Endothelial cell of umbilical vein (primary cell): ENCODE measurements around the gene RPRD2. TPM values are rescaled to one million over a fixed set of nuclear protein-coding genes. Genes with fewer than 3 reads are reported as not detected.
A peak's percentile ranks its signal among the peaks of the same experiment; 100 is the strongest.

Experiments
- BruUV-seq: library from RNA; stranded (reverse); fragments of 400-500 nt; replicated peaks from 2 replicates; lab custom pipeline; 2021; lab: Mats Ljungman, UMichigan
- CTCF ChIA-PET: fragments of 300-600, 350-600 bp; sonication (Branson Sonifier 250); formaldehyde crosslinking; loops from one replicate; lab custom pipeline; 2021; ENCODE audit warnings: antibody characterized with exemption, inconsistent platforms; lab: Charles Lee
- POLR2A ChIA-PET: fragments of 300-600, 350-600 bp; sonication (Branson Sonifier 250); formaldehyde crosslinking; loops from one replicate; lab custom pipeline; 2021; ENCODE audit warnings: antibody characterized with exemption, inconsistent platforms; lab: Charles Lee
- DNase-seq: peaks from one replicate; pipeline ENCODE4 v3.0.0-alpha.2; 2011; ENCODE audit warnings: low read depth, low spot score
- FAIRE-seq: peaks from 2 replicates; lab custom pipeline; 2011; peaks lifted over from hg19 to GRCh38; lab: Jason Lieb, UNC
- H2AFZ ChIP-seq: 2 replicates; pipeline ENCODE4 v1.6.0; 2012; ENCODE audit warnings: low read depth, low read length, control low read depth, inconsistent platforms
- H3K27ac ChIP-seq: 2 replicates; pipeline ENCODE4 v1.5.1; 2011; ENCODE audit warnings: low read depth, mild to moderate bottlenecking, control low read depth, low read length, moderate library complexity; ENCODE audit not compliant: insufficient read depth
- H3K27me3 ChIP-seq, 2 experiments: 2 replicates each; pipeline versions ENCODE4 v1.6.0 to v1.6.1; 2011; ENCODE audit warnings: low read length in 2 of 2, mixed read lengths in 1 of 2; ENCODE audit not compliant: control insufficient read depth in 2 of 2, insufficient read depth in 2 of 2
- H3K36me3 ChIP-seq, 2 experiments: 2 replicates in 1 of 2; 3 replicates in 1 of 2; pipeline ENCODE4 v1.5.1; 2011; ENCODE audit warnings: low read length in 2 of 2, mild to moderate bottlenecking in 1 of 2, moderate library complexity in 1 of 2; ENCODE audit not compliant: control insufficient read depth in 2 of 2, insufficient read depth in 2 of 2; ENCODE audit errors: extremely low read depth in 1 of 2
- H3K4me1 ChIP-seq: 3 replicates; pipeline ENCODE4 v1.5.1; 2011; ENCODE audit warnings: mild to moderate bottlenecking, low read length; ENCODE audit not compliant: control insufficient read depth, insufficient read depth; ENCODE audit errors: extremely low read depth
- H3K4me2 ChIP-seq: 2 replicates; pipeline ENCODE4 v1.6.1; 2011; ENCODE audit warnings: low read length, control low read depth, mixed read lengths; ENCODE audit not compliant: insufficient read depth
- H3K4me3 ChIP-seq, 3 experiments: fragments of 200-600 bp in 1 of 3; sonication (generic), shearing (Covaris generic) in 1 of 3; replicated peaks in 1 of 3; 2 replicates each; pipeline ENCODE4 v1.5.1; 2011 to 2016; ENCODE audit warnings: control low read depth in 3 of 3, low read length in 3 of 3, mild to moderate bottlenecking in 2 of 3, inconsistent platforms in 1 of 3, low read depth in 1 of 3, moderate library complexity in 1 of 3; ENCODE audit not compliant: insufficient read depth in 1 of 3
- H3K79me2 ChIP-seq: 2 replicates; pipeline ENCODE4 v1.6.0; 2012; ENCODE audit warnings: low read length, inconsistent platforms; ENCODE audit not compliant: control insufficient read depth, insufficient read depth
- H3K9ac ChIP-seq: replicated peaks from 2 replicates; pipeline ENCODE3; 2011; ENCODE audit warnings: low read length, control low read depth; ENCODE audit not compliant: insufficient read depth; ENCODE audit errors: extremely low read depth
- H3K9me1 ChIP-seq: replicated peaks from 3 replicates; pipeline ENCODE4 v1.6.0; 2011; ENCODE audit warnings: mild to moderate bottlenecking, low read length; ENCODE audit not compliant: control insufficient read depth, insufficient read depth; ENCODE audit errors: extremely low read depth
- H3K9me3 ChIP-seq: replicated peaks from 2 replicates; pipeline ENCODE4 v1.5.1; 2012; ENCODE audit warnings: low read length, inconsistent platforms; ENCODE audit not compliant: control insufficient read depth, insufficient read depth
- H4K20me1 ChIP-seq: replicated peaks from 2 replicates; pipeline ENCODE3; 2011; ENCODE audit warnings: mild to moderate bottlenecking, low read length; ENCODE audit not compliant: control insufficient read depth, insufficient read depth; ENCODE audit errors: extremely low read depth
- CTCF ChIP-seq, 2 donors: IDR thresholded peaks; 1 replicate in 1 of 2; 2 replicates in 1 of 2; pipeline ENCODE4 v1.5.1; 2011; ENCODE audit warnings: low read length in 2 of 2, mild to moderate bottlenecking in 2 of 2, moderate library complexity in 2 of 2, control low read depth in 1 of 2, inconsistent platforms in 1 of 2, low read depth in 1 of 2; ENCODE audit not compliant: insufficient read depth in 1 of 2; ENCODE audit errors: extremely low read depth in 1 of 2
- EZH2 ChIP-seq: IDR thresholded peaks from 2 replicates; pipeline ENCODE4 v1.6.1; 2012; ENCODE audit warnings: borderline replicate concordance, low read depth, mild to moderate bottlenecking, moderate library complexity, low read length, inconsistent platforms; ENCODE audit not compliant: severe bottlenecking
- FOS ChIP-seq: IDR thresholded peaks from 2 replicates; pipeline ENCODE4 v1.6.1; 2011; ENCODE audit warnings: mild to moderate bottlenecking, low read length, moderate library complexity, borderline replicate concordance; ENCODE audit not compliant: insufficient read depth
- GATA2 ChIP-seq: IDR thresholded peaks from 2 replicates; pipeline ENCODE4 v1.7.0; 2011; ENCODE audit warnings: low read depth, mild to moderate bottlenecking, moderate library complexity, mixed read lengths, low read length; ENCODE audit not compliant: insufficient read length, insufficient read depth
- JUN ChIP-seq: IDR thresholded peaks from 2 replicates; pipeline ENCODE4 v1.6.1; 2011; ENCODE audit warnings: borderline replicate concordance, low read depth; ENCODE audit not compliant: insufficient read length, insufficient read depth
- MYC ChIP-seq: IDR thresholded peaks from one replicate; pipeline ENCODE4 v1.6.1; 2011; ENCODE audit warnings: mild to moderate bottlenecking, low read depth, low read length
- POLR2A ChIP-seq: IDR thresholded peaks from 2 replicates; pipeline ENCODE4 v1.6.1; 2012; ENCODE audit warnings: low read depth, mild to moderate bottlenecking, control low read depth, low read length
- POLR2AphosphoS5 ChIP-seq: IDR thresholded peaks from 2 replicates; pipeline ENCODE4 v1.6.1; 2012; ENCODE audit warnings: low read depth, mild to moderate bottlenecking, control low read depth, low read length, moderate library complexity; ENCODE audit not compliant: insufficient read depth
- dilution Hi-C: fragments of 300-500 bp; cut with MboI; formaldehyde crosslinking; loops from one replicate; pipeline ENCODE4 v1.15.0; 2019; ENCODE audit warnings: low sequenced_read_pairs; ENCODE audit not compliant: extremely low pct_ligation_motif_present
- intact Hi-C: fragments of 100-400 bp; cut with micrococcal nuclease; formaldehyde crosslinking; loops from one replicate; pipeline ENCODE4 v1.10.0; 2022
- polyA plus RNA-seq, 4 experiments: library from polyadenylated mRNA; depleted of rRNA in 3 of 4; stranded (reverse) in 3 of 4; unstranded in 1 of 4; fragments of >200 nt; gene quantifications; 2 replicates each; pipeline versions ENCODE4 v1.2.1 to v1.2.3, GENCODE V29; 2011 to 2012; ENCODE audit warnings: missing spikeins in 1 of 4
- total RNA-seq: library from RNA; stranded (reverse); gene quantifications from 2 replicates; pipeline ENCODE4 v1.2.3, GENCODE V29; 2021
- TF ChIP-seq, protein P1 (sequence below): IDR thresholded peaks from 2 replicates; pipeline ENCODE4 v1.6.1; 2011; ENCODE audit not compliant: insufficient read depth, insufficient read length

Gene RPRD2
- total and polyA plus RNA-seq, 2 donors (not counting 3 experiments of a cell fraction or from before 2014, with no cell fraction given): 12.9 to 23.9 TPM

- H3K27me3 ChIP-seq: no peaks in the 10 kb centered on the region
- no peak overlapping the region for H3K4me2 ChIP-seq
- H3K9me3 ChIP-seq: no peaks in the 10 kb centered on the region
- ChIA-PET CTCF (interaction anchor here (1.4 to 1.7 kb wide), 2 partner anchors 53 to 68 kb away, joined by 6 to 19 read pairs; no protein-coding TSS in a partner anchor), POLR2A (no interaction called here)
- BruUV-seq: no TSS peak
- no peaks in the 10 kb centered on the region for H3K79me2 ChIP-seq
- no peak overlapping the region for H3K27ac ChIP-seq
- H3K9ac ChIP-seq: no peak overlapping the region
- H2AFZ ChIP-seq: no peak overlapping the region
- H3K4me3 ChIP-seq: no peak overlapping the region
- dilution Hi-C loops (no loop called here), intact Hi-C loops (loop anchor here (1.0 to 5.0 kb wide), 7 partner anchors 53 to 346 kb away; partner anchors contain the start of genes ADAMTSL4 and FALEC)
- H3K36me3 ChIP-seq: peaks cover 0 to 2% of the 10 kb centered on the region in 2 experiments
- TF ChIP-seq GATA2: no peak
- no peak for TF ChIP-seq MYC
- no peak for TF ChIP-seq FOS
- TF ChIP-seq CTCF (IDR thresholded peaks at IDR 0.05; ENCODE audit: extremely low read depth in 1 of 2, insufficient read depth in 1 of 2, low read depth in 1 of 2, low read length in 2 of 2): peak; percentile 69 to 71
- TF ChIP-seq JUN: no peak
- DNase-seq (peak; percentile 71), FAIRE-seq (peak; percentile 82)
- no peaks in the 10 kb centered on the region for H3K9me1 ChIP-seq
- H3K4me1 ChIP-seq: peaks cover 2% of the 10 kb centered on the region
- H4K20me1 ChIP-seq: no peaks in the 10 kb centered on the region
Observed at GRCh38 chr1:150464422-150464826, 100.5 kb downstream of the RPRD2 start.

DNA sequence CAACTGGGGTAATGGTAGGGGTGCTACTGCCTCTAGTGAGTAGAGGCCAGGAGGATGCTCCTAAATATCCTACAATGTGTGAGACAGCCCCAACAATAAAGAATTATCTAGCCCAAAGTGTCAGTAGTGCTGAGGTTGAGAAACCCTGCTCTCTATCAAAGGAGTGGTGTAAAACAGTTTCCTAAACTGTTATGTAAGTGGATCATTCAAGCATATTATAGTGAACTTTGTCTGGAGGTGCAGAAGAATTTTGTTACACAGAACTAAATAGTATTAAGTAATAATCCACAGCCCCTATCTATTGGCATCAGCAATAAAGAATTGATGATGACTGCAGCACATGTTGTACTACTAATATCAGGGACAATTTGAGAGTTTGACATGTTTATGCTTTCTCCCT, 103.0 kb downstream of the RPRD2 start:
- dilution Hi-C loops: no loop called here
- Histone ChIP-seq H2AFZ (no peak overlapping the region), H3K27me3 (no peaks in the 10 kb centered on the region), H3K36me3 (peaks cover 4 to 17% of the 10 kb centered on the region in 2 experiments), H3K4me2 (no peak overlapping the region), H3K27ac (no peak overlapping the region), H3K9me1 (no peaks in the 10 kb centered on the region), H3K9ac (no peak overlapping the region), H3K79me2 (no peaks in the 10 kb centered on the region), H3K9me3 (no peaks in the 10 kb centered on the region), H4K20me1 (no peaks in the 10 kb centered on the region), H3K4me3 (no peak overlapping the region), H3K4me1 (no peaks in the 10 kb centered on the region)
- CTCF ChIA-PET: no interaction called here
- intact Hi-C loops: no loop called here
- POLR2A ChIA-PET: no interaction called here
- TF ChIP-seq MYC (no peak), FOS (no peak), EZH2 (no peak), POLR2A (no peak), JUN (no peak), CTCF (IDR thresholded peaks at IDR 0.05; ENCODE audit: extremely low read depth in 1 of 2, insufficient read depth in 1 of 2, low read depth in 1 of 2, low read length in 2 of 2) (no peak), GATA2 (no peak), POLR2AphosphoS5 (no peak)
- TF ChIP-seq, protein P1, sequence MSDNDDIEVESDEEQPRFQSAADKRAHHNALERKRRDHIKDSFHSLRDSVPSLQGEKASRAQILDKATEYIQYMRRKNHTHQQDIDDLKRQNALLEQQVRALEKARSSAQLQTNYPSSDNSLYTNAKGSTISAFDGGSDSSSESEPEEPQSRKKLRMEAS: no peak
- no TSS peak for BruUV-seq
- FAIRE-seq: no peak
- no peak for DNase-seq
